Breast epithelium (tissue), 3 donors: ENCODE data around the gene PLPPR1.

Experiments used
- POLR2AphosphoS5 ChIP-seq, 3 donors: sonication (generic); formaldehyde crosslinking; IDR thresholded peaks; one replicate each; pipeline ENCODE4 v1.6.1; 2017; ENCODE audit warnings: antibody characterized with exemption in 3 of 3
- TF ChIP-seq, protein P1 (sequence below), 3 donors: fragments of 450-650 bp; IDR thresholded peaks; one replicate each; pipeline ENCODE4 v1.5.1; 2016 to 2017; ENCODE audit warnings: antibody characterized with exemption in 3 of 3, mild to moderate bottlenecking in 3 of 3, moderate library complexity in 3 of 3

DNA sequence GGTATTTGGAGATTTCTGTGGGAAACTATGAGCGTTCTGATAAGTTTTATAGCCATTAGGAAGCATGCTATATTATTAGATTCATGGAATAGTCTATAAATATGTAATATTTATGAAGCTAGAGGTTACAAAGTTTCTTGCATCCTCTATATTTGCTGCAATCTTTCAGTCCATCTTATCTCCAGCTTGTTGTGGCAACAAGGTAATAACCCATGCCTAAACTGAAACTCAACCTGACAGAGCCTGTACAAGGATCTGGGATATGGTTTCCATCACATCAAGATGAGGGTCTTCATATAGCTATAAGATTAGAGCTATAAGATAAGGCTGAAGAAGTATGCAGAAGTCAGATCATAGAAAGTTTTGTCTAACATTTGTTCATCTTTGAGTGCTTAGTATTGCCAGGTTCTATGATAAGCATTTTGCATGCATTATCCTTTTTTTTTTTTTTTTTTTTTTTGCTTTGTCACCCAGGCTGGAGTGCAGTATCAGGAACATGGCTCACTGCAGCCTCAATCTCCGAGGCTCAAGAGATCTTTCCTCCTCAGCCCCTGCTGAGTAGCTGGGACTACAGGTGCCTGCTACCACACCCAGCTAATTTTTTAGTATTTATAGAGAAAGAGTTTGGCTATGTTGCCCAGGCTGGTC, 341.5 kb downstream of the PLPPR1 start:
- TF ChIP-seq, protein P1, sequence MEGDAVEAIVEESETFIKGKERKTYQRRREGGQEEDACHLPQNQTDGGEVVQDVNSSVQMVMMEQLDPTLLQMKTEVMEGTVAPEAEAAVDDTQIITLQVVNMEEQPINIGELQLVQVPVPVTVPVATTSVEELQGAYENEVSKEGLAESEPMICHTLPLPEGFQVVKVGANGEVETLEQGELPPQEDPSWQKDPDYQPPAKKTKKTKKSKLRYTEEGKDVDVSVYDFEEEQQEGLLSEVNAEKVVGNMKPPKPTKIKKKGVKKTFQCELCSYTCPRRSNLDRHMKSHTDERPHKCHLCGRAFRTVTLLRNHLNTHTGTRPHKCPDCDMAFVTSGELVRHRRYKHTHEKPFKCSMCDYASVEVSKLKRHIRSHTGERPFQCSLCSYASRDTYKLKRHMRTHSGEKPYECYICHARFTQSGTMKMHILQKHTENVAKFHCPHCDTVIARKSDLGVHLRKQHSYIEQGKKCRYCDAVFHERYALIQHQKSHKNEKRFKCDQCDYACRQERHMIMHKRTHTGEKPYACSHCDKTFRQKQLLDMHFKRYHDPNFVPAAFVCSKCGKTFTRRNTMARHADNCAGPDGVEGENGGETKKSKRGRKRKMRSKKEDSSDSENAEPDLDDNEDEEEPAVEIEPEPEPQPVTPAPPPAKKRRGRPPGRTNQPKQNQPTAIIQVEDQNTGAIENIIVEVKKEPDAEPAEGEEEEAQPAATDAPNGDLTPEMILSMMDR (IDR thresholded peaks at IDR 0.05) = no peak
- no peak for TF ChIP-seq POLR2AphosphoS5 (IDR thresholded peaks at IDR 0.05)
